Right lung (tissue), 5 donors: ENCODE results near the gene TRIM2. TPM values are rescaled to one million over a fixed set of nuclear protein-coding genes. Genes with fewer than 3 reads are reported as not detected.

Source experiments
- DNase-seq, 2 donors: peaks; one replicate each; pipeline ENCODE4 v3.0.0-alpha.2; 2013
- polyA plus RNA-seq, 5 donors: library from polyadenylated mRNA; unstranded; fragments of 120-200 nt; gene quantifications; one replicate each; pipeline versions ENCODE4 v1.2.1 to v1.2.3, GENCODE V29; 2013; ENCODE audit warnings: inconsistent platforms in 1 of 5, low replicate concordance in 1 of 5; ENCODE audit not compliant: insufficient read length in 5 of 5, insufficient read depth in 1 of 5

TRIM2 gene
- polyA plus RNA-seq, 5 donors = 47.8 to 88.1 (median 80.0) TPM

- DNase-seq = no peak
Measured at GRCh38 chr4:153273751-153274150, 69.5 kb downstream of the TRIM2 start.

DNA sequence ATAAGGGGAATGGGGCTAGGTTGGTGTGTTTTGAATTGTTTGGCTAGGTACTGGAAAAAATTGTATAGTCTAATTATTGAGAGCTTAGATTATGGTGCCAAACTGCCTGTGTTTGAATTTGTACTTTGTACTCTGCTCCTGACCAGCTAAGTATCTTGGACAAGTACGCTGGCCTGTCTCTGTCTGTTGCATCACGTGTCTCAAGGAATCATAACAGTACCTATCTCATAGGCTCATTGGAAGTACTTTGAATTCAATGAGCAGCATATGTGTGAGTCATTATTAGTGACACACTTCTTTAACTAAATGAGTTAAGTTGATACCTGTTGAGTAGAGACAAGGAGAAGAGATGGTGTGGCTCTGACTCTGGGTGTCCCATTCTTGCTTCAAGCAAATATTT lies 70.7 kb downstream of the TRIM2 start:
- no peak for DNase-seq

- no peak for DNase-seq
Measured at GRCh38 chr4:153275380-153276276, 71.4 kb downstream of the TRIM2 start.

DNA sequence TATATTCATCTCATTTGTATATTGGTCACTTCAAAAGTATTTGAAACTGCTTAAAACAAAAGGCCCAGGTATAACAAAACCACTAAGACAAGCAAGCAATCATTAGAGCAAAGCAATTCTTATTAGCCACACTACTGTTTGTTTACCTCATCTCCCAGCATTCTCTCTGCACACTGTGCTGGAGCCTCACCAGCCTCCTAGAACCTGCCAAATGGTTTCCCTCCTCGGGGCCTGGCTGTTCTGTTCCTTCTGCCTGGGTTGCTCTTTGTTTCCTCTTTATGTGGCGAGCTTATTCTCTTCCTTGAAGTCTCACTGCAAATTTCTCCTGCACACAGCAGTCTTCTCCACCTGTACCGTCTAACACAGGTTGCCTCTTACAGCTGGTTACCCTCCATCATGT lies 72.7 kb downstream of the TRIM2 start:
- no peak for DNase-seq

DNA sequence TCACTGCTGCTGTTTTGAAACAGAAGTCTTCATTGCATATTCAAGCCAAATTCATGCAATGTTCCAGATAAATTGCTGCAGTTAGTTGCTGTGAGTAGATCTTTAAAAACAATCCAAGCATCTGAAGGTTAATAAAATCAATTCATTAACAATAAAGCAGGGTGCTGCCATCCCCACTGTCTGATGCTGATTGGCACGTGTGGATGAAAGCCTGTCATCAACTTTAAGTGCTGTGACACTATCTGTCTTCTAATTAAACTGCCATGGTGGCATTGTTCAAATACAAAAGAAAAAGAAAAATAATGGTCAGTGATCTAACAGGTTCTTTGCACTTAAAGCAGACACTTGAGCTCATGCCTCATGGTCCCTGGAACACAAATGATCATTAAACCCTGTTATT lies 77.2 kb downstream of the TRIM2 start:
- DNase-seq = no peak

GRCh38 chr4:153282023-153282422 lies 77.8 kb downstream of the TRIM2 start:
- DNase-seq = no peak

GRCh38 chr4:153283260-153283659 lies 79.0 kb downstream of the TRIM2 start:
- no peak for DNase-seq

DNA sequence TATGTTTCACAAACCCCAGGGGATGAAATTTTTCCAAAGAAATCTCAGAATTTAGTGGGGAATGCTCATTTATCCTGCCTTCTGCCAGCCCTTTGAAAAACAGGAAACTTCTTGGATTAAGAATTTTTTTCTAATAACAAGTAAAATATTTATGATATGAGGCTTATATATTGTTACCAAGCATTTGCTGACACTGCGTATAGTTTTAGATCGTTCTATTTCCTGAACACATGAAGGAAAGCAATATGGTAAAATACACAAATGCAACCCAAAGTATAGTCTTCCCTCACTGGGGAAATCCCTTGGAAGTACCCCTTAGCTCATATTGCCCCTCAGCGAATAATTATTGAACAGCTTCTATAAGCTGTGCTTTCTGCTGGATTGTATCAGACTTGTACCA lies 85.9 kb downstream of the TRIM2 start:
- DNase-seq = no peak

DNA sequence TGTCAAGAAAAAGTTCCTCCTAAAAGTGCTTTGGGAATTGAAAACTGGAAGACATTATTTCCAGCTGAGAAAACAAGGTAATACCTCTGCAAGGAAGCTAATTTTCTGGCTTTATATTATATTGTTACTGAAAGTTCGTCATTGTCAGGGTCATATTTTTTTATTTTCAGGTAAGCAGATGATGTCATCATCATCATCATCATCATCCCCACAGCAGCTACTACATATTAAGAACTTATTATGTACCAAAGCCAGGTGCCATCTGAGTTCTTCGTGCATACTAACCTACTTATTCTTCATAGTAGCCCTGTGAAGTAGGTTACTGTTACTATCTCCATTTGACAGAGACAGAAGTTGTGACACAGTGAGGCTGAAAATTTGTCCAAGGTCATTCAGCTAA lies 87.3 kb downstream of the TRIM2 start:
- no peak for DNase-seq

GRCh38 chr4:153292897-153293741 lies 88.9 kb downstream of the TRIM2 start:
- DNase-seq = peak in 1 of 2 donors; percentile 48

DNA sequence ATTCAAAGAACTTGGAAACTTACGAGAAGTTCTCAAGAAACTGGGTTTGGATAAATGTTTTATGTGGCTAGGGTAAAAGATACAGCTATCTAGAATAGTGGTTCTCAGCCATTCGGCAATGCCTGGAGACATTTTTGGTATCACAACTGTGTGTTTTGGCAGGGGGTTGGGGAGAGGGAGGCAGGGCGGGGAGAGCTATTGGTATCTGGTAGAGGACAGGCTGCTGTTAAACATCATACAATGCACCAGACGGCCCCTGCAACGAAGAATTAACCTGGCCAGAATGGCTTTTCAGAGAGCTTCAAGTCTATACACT lies 89.5 kb downstream of the TRIM2 start:
- DNase-seq = no peak

GRCh38 chr4:153294631-153295030 lies 90.4 kb downstream of the TRIM2 start:
- DNase-seq = peak in 1 of 2 donors; percentile 23

DNA sequence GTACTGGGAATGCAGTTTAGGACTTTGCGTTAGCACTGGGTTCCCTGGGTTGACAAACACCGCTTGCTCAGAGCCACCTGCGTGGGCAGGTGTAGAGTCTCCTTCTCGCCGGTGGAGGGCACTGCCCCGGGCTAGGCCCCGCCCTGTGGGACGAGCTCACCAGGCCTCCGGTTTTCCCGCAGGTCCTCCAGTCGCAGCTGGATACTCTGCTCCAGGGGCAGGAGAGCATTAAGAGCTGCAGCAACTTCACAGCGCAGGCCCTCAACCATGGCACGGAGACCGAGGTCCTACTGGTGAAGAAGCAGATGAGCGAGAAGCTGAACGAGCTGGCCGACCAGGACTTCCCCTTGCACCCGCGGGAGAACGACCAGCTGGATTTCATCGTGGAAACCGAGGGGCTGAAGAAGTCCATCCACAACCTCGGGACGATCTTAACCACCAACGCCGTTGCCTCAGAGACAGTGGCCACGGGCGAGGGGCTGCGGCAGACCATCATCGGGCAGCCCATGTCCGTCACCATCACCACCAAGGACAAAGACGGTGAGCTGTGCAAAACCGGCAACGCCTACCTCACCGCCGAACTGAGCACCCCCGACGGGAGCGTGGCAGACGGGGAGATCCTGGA lies 91.0 kb downstream of the TRIM2 start:
- DNase-seq = no peak

- DNase-seq = peak; percentile 76 to 77
Measured at GRCh38 chr4:153296040-153296823, 92.0 kb downstream of the TRIM2 start.

GRCh38 chr4:153297116-153297515 lies 92.9 kb downstream of the TRIM2 start:
- DNase-seq = no peak

DNA sequence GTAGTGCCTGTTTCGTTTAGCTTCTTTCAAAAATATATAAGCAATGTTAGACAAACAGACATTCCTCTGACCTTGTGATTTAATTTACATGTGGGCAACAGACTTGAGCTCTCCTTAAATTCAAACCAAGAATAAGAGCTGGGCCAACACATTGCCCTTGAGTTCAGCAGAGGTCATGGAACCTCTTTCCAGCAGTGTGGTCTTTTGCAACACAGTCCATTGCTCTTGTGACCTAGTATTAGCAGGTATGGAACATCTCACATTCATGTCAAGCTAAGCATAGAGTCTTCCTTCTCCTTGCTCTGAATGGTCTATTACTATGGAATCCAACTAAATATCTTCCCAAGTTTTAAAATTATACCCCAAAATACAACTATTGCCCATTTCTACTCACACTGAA lies 106.5 kb downstream of the TRIM2 start:
- no peak for DNase-seq

- no peak for DNase-seq
Measured at GRCh38 chr4:153314915-153315314, 110.7 kb downstream of the TRIM2 start.

GRCh38 chr4:153318696-153319320 lies 114.6 kb downstream of the TRIM2 start:
- peak; percentile 29 to 53 for DNase-seq

- DNase-seq = no peak
Measured at GRCh38 chr4:153322791-153323190, 118.5 kb downstream of the TRIM2 start.

DNA sequence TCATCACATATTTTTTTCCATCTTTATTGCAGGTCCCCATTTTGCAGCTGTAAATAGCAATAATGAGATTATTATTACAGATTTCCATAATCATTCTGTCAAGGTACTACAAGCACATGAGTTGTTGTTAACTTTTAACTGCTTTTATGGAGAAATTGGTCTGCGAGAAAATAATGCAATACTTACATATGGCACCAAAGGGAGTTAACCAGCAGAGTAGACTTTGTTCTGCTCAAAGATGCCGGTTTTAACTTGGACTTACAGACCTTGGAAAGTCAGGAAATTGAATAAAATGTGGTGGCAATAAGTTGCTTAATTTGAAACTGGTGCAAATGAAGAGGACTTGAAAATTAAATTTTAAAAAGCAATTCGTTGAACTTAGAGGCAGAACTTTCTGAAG lies 119.8 kb downstream of the TRIM2 start:
- no peak for DNase-seq

- no peak for DNase-seq
Measured at GRCh38 chr4:153325558-153325957, 121.3 kb downstream of the TRIM2 start.
